Measurements from ENCODE around the gene ABCA2. TPM values are rescaled to one million over a fixed set of nuclear protein-coding genes. Genes with fewer than 3 reads are reported as not detected.
A peak's percentile ranks its signal among the peaks of the same experiment; 100 is the strongest.

ABCA2 gene
- total RNA-seq, 4 donors from 2014 or later: 51.1 to 204 (median 96.5) TPM

DNA sequence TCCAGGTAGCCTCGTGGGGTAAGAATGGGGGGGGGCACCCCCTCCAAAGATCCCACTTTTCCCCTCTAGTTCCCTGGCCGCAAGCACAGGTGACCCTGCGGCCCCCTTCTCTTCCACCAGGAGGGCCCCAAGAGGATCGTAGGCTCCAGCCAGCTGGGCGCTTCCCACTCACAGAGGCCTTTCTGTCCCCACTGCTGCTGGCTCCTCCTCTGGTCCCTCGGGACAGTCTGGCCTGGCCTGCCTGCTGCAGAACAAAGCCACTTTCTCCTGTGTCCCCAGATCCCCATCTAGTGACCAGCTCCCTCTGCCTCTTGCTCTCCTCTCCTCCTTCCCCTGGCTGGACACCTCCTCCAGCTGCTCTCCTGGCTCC, 42.9 kb upstream of the ABCA2 start:
- Histone ChIP-seq H3K36me3 (no peaks in the 10 kb centered on the region), H3K27ac (peak overlapping the region; percentile 69 to 84 (median 77)), H3K4me3 (peak overlapping the region in 3 of 4 donors; percentile 42 to 57 (median 49)), H3K27me3 (peaks cover 14% of the 10 kb centered on the region), H3K9me3 (no peaks in the 10 kb centered on the region), H3K4me1 (peaks cover 4 to 26% (median 23%) of the 10 kb centered on the region in 4 donors)
- 19% methylated on average over 6 of the region's 6 CpGs; no CpG with 5 or more reads in 1 of the 2 donors for WGBS, 2 donors (ENCODE audit: low coverage in 1 of 2)
- DNase-seq: no peak
- in situ Hi-C loops (cut with MboI; ENCODE audit: low pct_ligation_motif_present in 1 of 4, low pct_unique_long_range_greater_than_20kb in 1 of 4, low sequenced_read_pairs in 3 of 4): no loop called here
- intact Hi-C loops (cut with DNase I; ENCODE audit: low total_unique reads): no loop called here
- TF ChIP-seq CTCF (IDR thresholded peaks at IDR 0.05): peak in 2 of 5 experiments; percentile 29 to 36
- TF ChIP-seq POLR2AphosphoS5 (IDR thresholded peaks at IDR 0.05): no peak

GRCh38 chr9:137070201-137070905, 42.3 kb upstream of the ABCA2 start, which contains the start of gene SAPCD2:
SAPCD2 (minus strand) TSS chr9:137070557; CDS start chr9:137070460, 97 bp downstream.
- DNase-seq: peak; percentile 90
- Histone ChIP-seq H3K4me1 (peaks cover 4 to 26% (median 23%) of the 10 kb centered on the region in 4 donors), H3K36me3 (no peaks in the 10 kb centered on the region), H3K27ac (peak within 1 kb of the TSS; percentile 69 to 84 (median 77)), H3K27me3 (peaks cover 14% of the 10 kb centered on the region), H3K9me3 (no peaks in the 10 kb centered on the region), H3K4me3 (peak within 1 kb of the TSS in 3 of 4 donors; percentile 42 to 57 (median 49))
- TF ChIP-seq EP300 (IDR thresholded peaks at IDR 0.05; ENCODE audit: low read depth) (no peak), POLR2AphosphoS5 (IDR thresholded peaks at IDR 0.05) (peak in 1 of 3 donors; percentile 22), POLR2A (IDR thresholded peaks at IDR 0.05) (no peak), CTCF (IDR thresholded peaks at IDR 0.05) (no peak)
- WGBS, 2 donors (ENCODE audit: low coverage in 1 of 2): 1% methylated on average over 64 of the region's 74 CpGs; no CpG with 5 or more reads in 1 of the 2 donors
- in situ Hi-C loops (cut with MboI; ENCODE audit: low pct_ligation_motif_present in 1 of 4, low pct_unique_long_range_greater_than_20kb in 1 of 4, low sequenced_read_pairs in 3 of 4): no loop called here
- intact Hi-C loops (cut with DNase I; ENCODE audit: low total_unique reads): no loop called here

- peak; percentile 14 for DNase-seq
- Histone ChIP-seq H3K4me3 (peak overlapping the region in 3 of 4 donors; percentile 42 to 57 (median 49)), H3K27me3 (peaks cover 14% of the 10 kb centered on the region), H3K27ac (peak overlapping the region in 2 of 4 donors; percentile 83 to 84), H3K9me3 (no peaks in the 10 kb centered on the region), H3K4me1 (peaks cover 4 to 26% (median 23%) of the 10 kb centered on the region in 4 donors), H3K36me3 (no peaks in the 10 kb centered on the region)
- in situ Hi-C loops (cut with MboI; ENCODE audit: low pct_ligation_motif_present in 1 of 4, low pct_unique_long_range_greater_than_20kb in 1 of 4, low sequenced_read_pairs in 3 of 4) (no loop called here), intact Hi-C loops (cut with DNase I; ENCODE audit: low total_unique reads) (loop anchor here (2.0 kb wide), 1 partner anchor 23 kb away; the partner anchor contains the start of gene NPDC1)
- WGBS, 2 donors (ENCODE audit: low coverage in 1 of 2): 2% methylated on average over 44 of the region's 52 CpGs; no CpG with 5 or more reads in 1 of the 2 donors
- no peak for TF ChIP-seq CTCF (IDR thresholded peaks at IDR 0.05)
- TF ChIP-seq POLR2A (IDR thresholded peaks at IDR 0.05): no peak
- TF ChIP-seq EP300 (IDR thresholded peaks at IDR 0.05; ENCODE audit: low read depth): no peak
These were observed 41.6 kb upstream of the ABCA2 start for GRCh38 chr9:137069508-137070091.

All from transverse colon (tissue), 4 donors.